Right atrium auricular region (tissue), 2 donors: ENCODE measurements around the gene HTR5A. TPM values are rescaled to one million over a fixed set of nuclear protein-coding genes. Genes with fewer than 3 reads are reported as not detected.

Experiments used
- DNase-seq: peaks from one replicate; pipeline ENCODE4 v3.0.0-alpha.2; 2019; ENCODE audit warnings: low spot score
- H3K27ac ChIP-seq, 2 donors: fragments of 200-600 bp; sonication (generic); 1 replicate in 1 of 2; 2 replicates in 1 of 2; pipeline ENCODE4 v1.5.1; 2016 to 2019
- H3K27me3 ChIP-seq, 2 donors: fragments of 200-600 bp; sonication (generic); one replicate each; pipeline versions ENCODE4 v1.5.1 to v1.6.0; 2017 to 2019
- H3K36me3 ChIP-seq: fragments of 200-600 bp; sonication (generic); one replicate; pipeline ENCODE4 v1.5.1; 2016
- H3K4me1 ChIP-seq, 2 donors: fragments of 200-600 bp; sonication (generic); one replicate each; pipeline versions ENCODE4 v1.5.1 to v1.6.0; 2017 to 2019
- H3K4me3 ChIP-seq, 2 donors: fragments of 200-600 bp; sonication (generic); 1 replicate in 1 of 2; 2 replicates in 1 of 2; pipeline ENCODE4 v1.5.1; 2017 to 2019; ENCODE audit warnings: mild to moderate bottlenecking in 1 of 2, moderate library complexity in 1 of 2
- H3K9me3 ChIP-seq, 2 donors: fragments of 200-600 bp; sonication (generic); one replicate each; pipeline ENCODE4 v1.5.1; 2019
- total RNA-seq, 2 donors: library from RNA; depleted of rRNA; stranded (reverse); fragments of >200 nt; gene quantifications; one replicate each; pipeline ENCODE4 v1.1.0, GENCODE V29; 2016
- TF ChIP-seq, protein P1 (sequence below), 2 donors: fragments of 200-600 bp; sonication (generic); IDR thresholded peaks; one replicate each; pipeline ENCODE4 v1.5.1; 2019; ENCODE audit warnings: antibody characterized with exemption in 2 of 2

HTR5A gene
- total RNA-seq, 2 donors from 2014 or later: not detected

DNA sequence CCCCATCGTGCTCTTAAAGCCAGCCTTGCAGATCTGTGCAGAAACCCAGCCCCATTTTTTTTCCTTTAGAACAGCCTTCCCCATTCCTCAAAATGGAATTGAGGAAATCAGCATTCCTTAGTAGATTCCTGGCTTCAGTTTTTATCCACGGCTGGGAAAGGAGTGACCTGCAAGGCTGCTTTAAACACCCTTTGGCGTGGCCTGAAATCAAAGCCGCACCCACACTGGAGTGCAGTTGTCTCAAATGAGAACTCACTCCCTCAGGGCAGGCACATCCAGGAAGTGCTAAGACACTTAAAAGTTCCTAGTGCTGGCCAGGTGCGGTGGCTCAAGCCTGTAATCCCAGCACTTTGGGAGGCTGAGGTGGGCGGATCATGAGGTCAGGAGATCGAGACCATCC, 34.8 kb downstream of the HTR5A start:
- no peak overlapping the region for H3K4me3 ChIP-seq
- H3K27ac ChIP-seq: no peak overlapping the region
- H3K27me3 ChIP-seq: no peaks in the 10 kb centered on the region
- TF ChIP-seq, protein P1, sequence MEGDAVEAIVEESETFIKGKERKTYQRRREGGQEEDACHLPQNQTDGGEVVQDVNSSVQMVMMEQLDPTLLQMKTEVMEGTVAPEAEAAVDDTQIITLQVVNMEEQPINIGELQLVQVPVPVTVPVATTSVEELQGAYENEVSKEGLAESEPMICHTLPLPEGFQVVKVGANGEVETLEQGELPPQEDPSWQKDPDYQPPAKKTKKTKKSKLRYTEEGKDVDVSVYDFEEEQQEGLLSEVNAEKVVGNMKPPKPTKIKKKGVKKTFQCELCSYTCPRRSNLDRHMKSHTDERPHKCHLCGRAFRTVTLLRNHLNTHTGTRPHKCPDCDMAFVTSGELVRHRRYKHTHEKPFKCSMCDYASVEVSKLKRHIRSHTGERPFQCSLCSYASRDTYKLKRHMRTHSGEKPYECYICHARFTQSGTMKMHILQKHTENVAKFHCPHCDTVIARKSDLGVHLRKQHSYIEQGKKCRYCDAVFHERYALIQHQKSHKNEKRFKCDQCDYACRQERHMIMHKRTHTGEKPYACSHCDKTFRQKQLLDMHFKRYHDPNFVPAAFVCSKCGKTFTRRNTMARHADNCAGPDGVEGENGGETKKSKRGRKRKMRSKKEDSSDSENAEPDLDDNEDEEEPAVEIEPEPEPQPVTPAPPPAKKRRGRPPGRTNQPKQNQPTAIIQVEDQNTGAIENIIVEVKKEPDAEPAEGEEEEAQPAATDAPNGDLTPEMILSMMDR (IDR thresholded peaks at IDR 0.05): no peak
- H3K36me3 ChIP-seq: no peaks in the 10 kb centered on the region
- DNase-seq: no peak
- H3K9me3 ChIP-seq: no peaks in the 10 kb centered on the region
- no peaks in the 10 kb centered on the region for H3K4me1 ChIP-seq

DNA sequence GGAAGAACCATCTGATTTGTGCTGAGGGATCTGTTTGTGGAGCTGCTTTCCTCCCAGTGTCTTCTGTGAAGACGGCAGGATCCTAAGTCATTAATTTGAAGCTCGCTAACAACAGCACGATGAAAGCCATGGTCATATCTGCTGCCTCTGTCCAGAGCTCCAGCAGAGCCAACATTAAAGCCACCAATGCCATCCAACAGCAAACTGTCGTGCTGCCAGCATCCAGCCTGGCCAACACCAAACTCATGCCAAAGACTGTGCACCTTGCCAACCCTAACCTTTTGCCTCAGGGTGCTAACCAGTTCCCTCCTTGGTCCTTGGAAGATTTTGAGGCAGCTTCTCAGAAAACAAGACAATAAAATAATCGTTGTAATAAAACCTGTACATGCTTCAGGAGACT, 36.2 kb downstream of the HTR5A start:
- Histone ChIP-seq H3K27me3 (no peaks in the 10 kb centered on the region), H3K4me3 (no peak overlapping the region), H3K36me3 (no peaks in the 10 kb centered on the region), H3K9me3 (no peaks in the 10 kb centered on the region), H3K27ac (no peak overlapping the region), H3K4me1 (no peaks in the 10 kb centered on the region)
- TF ChIP-seq, protein P1 (IDR thresholded peaks at IDR 0.05): no peak
- no peak for DNase-seq

DNA sequence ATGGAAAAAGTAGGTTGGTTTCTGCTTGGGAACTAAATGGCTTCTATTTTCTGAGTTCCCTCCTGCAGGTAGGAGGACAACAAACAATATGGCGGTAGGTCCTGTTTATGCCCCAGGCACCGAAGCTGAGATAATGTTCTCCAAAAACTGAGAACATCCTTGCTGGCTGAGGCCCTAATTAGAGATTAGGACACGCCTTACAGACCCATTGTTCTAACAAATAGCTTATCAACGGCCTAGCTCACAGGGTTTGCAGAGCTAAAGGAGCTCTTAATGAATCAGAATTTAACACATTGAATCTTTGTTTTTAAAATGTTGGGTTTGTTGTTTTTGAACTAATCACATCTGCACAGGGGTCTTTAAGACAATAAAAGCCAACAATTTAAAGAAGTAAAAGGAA, 37.0 kb downstream of the HTR5A start:
- H3K4me3 ChIP-seq: no peak overlapping the region
- H3K27me3 ChIP-seq: no peaks in the 10 kb centered on the region
- no peaks in the 10 kb centered on the region for H3K36me3 ChIP-seq
- TF ChIP-seq, protein P1 (IDR thresholded peaks at IDR 0.05): no peak
- DNase-seq: no peak
- no peak overlapping the region for H3K27ac ChIP-seq
- no peaks in the 10 kb centered on the region for H3K4me1 ChIP-seq
- no peaks in the 10 kb centered on the region for H3K9me3 ChIP-seq

DNA sequence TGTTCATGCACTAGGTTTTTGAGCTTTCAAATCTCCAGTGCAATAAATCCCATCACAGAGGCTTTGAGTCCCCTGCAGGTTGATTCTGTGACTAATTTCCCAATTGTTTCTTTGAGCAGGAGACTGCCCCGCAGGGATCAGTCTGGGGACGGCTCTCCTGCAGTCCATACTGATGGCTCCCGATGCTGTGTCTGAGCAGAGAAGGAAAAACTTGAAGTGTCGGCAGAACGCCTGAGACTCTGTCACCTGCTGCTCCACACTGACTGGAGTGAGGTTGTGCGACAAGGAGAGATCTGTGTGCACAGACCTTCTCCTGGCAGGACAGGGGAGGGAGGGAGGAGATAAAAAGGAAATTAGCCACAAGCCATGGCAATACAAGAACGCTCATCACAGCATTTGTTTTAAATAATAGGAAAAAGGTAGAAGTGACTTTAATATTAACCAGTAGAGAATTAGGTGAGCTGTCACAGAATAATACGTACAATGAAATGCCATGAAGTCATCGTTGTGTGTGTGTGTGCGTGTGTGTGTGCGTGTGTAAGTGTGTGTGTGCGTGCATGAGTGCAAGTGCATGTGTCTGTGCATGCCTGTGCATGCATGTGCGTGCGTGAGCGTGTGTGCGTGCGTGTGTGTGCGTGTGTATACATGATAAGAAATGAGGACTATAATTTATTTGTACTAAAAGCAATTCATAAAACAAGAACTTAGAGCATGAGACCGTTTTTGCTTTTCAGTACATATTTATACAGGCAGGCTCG, 38.2 kb downstream of the HTR5A start:
- TF ChIP-seq, protein P1 (IDR thresholded peaks at IDR 0.05): no peak
- Histone ChIP-seq H3K27me3 (no peaks in the 10 kb centered on the region), H3K4me1 (no peaks in the 10 kb centered on the region), H3K9me3 (no peaks in the 10 kb centered on the region), H3K36me3 (no peaks in the 10 kb centered on the region), H3K4me3 (no peak overlapping the region), H3K27ac (no peak overlapping the region)
- no peak for DNase-seq

DNA sequence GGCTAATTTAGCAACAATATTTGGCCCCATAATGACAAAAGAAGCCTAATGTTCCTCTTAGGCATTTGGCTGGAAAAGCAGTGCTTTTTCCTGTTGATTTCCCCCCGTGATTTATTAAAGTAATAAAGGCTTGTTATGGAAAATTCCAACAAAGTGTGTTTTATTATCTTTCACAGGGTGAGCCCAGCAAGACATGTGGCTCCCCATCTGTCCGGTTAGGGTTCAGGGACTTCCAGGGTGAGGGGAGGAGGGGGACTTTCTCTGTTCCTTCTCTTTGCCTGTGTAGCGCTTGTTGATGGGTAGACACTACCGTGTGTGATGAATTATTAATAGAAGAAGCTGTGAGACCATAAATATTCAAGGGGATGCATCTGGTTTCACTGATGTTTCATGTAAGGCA, 39.0 kb downstream of the HTR5A start:
- TF ChIP-seq, protein P1 (IDR thresholded peaks at IDR 0.05): no peak
- no peak overlapping the region for H3K4me3 ChIP-seq
- DNase-seq: no peak
- no peaks in the 10 kb centered on the region for H3K27me3 ChIP-seq
- no peaks in the 10 kb centered on the region for H3K36me3 ChIP-seq
- H3K9me3 ChIP-seq: no peaks in the 10 kb centered on the region
- no peak overlapping the region for H3K27ac ChIP-seq
- H3K4me1 ChIP-seq: no peaks in the 10 kb centered on the region

DNA sequence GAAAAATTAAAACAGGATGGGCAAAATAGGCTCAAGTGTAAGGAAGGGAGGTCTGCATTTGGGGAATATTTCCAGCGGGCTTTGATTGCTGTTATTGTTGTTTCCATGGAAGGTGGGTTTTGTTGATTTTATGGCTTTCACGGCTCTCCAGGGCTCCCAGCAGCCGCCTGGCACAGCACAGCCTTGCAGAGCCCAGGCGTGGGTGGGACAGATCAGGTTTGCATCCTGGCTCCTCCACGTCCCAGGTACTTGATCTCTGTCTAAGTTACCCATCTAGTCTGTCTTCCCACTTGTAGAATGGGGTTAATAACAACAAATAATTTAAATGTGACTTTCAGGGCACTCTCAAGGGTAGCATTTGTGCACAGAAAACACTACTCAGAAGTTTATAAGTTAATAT, 45.2 kb downstream of the HTR5A start:
- no peaks in the 10 kb centered on the region for H3K27me3 ChIP-seq
- no peak overlapping the region for H3K27ac ChIP-seq
- DNase-seq: no peak
- peaks cover 0 to 11% of the 10 kb centered on the region in 2 donors for H3K9me3 ChIP-seq
- H3K4me1 ChIP-seq: no peaks in the 10 kb centered on the region
- TF ChIP-seq, protein P1 (IDR thresholded peaks at IDR 0.05): no peak
- H3K4me3 ChIP-seq: no peak overlapping the region
- H3K36me3 ChIP-seq: no peaks in the 10 kb centered on the region
